Testis (tissue), 2 donors: ENCODE results near the gene MICOS13.

Source experiments
- CTCF ChIP-seq, 3 experiments: fragments of 450-650 bp in 2 of 3; fragments of 200-600 bp in 1 of 3; sonication (generic) in 1 of 3; IDR thresholded peaks; one replicate each; pipeline ENCODE4 v1.5.1; 2016 to 2019; ENCODE audit warnings: antibody characterized with exemption in 3 of 3, mild to moderate bottlenecking in 2 of 3, moderate library complexity in 1 of 3
- POLR2A ChIP-seq: fragments of 450-650 bp; IDR thresholded peaks from one replicate; pipeline ENCODE4 v1.6.1; 2017; ENCODE audit warnings: antibody characterized with exemption, mild to moderate bottlenecking, moderate library complexity

- TF ChIP-seq CTCF (IDR thresholded peaks at IDR 0.05) (no peak), POLR2A (no peak)
These were observed 13.2 kb upstream of the MICOS13 start for GRCh38 chr19:5693195-5694166.
